Progenitor cell of endocrine pancreas (in vitro differentiated cells): ENCODE measurements around the gene SRRM2. TPM values are rescaled to one million over a fixed set of nuclear protein-coding genes. Genes with fewer than 3 reads are reported as not detected.

ENCODE experiments used
- DNase-seq: peaks from one replicate; pipeline ENCODE4 v3.0.0; 2021; ENCODE audit warnings: low spot score; ENCODE audit not compliant: unreplicated experiment
- H3K27ac Mint-ChIP-seq: 2 replicates; pipeline ENCODE4 v1.8.0; 2021; ENCODE audit warnings: mild to moderate bottlenecking, moderate library complexity, mixed read lengths
- H3K27me3 Mint-ChIP-seq: 2 replicates; pipeline ENCODE4 v1.8.0; 2021; ENCODE audit warnings: mixed read lengths
- H3K36me3 Mint-ChIP-seq: 2 replicates; pipeline ENCODE4 v1.8.0; 2022; ENCODE audit warnings: mixed read lengths; ENCODE audit not compliant: insufficient read depth
- H3K4me1 Mint-ChIP-seq: 2 replicates; pipeline ENCODE4 v1.8.0; 2021; ENCODE audit warnings: low read depth, mixed read lengths
- H3K4me3 Mint-ChIP-seq: 2 replicates; pipeline ENCODE4 v1.8.0; 2021; ENCODE audit warnings: low read depth, mild to moderate bottlenecking, moderate library complexity, mixed read lengths
- H3K9me3 Mint-ChIP-seq: 2 replicates; pipeline ENCODE4 v1.8.0; 2021; ENCODE audit warnings: low read depth, mixed read lengths
- long read RNA-seq: library from polyadenylated mRNA; unstranded; transcript quantifications from one replicate; pipeline ENCODE4 v2.0.0, GENCODE V29; 2020
- total RNA-seq: library from RNA; stranded (reverse); gene quantifications from 2 replicates; pipeline ENCODE4 v1.2.1, GENCODE V29; 2021
- TF ChIP-seq, protein P1 (sequence below): fragments of 200-600 bp; sonication (generic); IDR thresholded peaks from one replicate; pipeline ENCODE4 v1.5.0; 2021; ENCODE audit warnings: antibody characterized with exemption, mild to moderate bottlenecking; ENCODE audit not compliant: unreplicated experiment

SRRM2 gene
- total RNA-seq: 817 and 838 TPM in 2 replicates
- long read RNA-seq, partial matches to known transcripts: 1 of 33 reads
- long read RNA-seq, other reads (novel, unspliced or antisense): 31 of 33 reads

DNA sequence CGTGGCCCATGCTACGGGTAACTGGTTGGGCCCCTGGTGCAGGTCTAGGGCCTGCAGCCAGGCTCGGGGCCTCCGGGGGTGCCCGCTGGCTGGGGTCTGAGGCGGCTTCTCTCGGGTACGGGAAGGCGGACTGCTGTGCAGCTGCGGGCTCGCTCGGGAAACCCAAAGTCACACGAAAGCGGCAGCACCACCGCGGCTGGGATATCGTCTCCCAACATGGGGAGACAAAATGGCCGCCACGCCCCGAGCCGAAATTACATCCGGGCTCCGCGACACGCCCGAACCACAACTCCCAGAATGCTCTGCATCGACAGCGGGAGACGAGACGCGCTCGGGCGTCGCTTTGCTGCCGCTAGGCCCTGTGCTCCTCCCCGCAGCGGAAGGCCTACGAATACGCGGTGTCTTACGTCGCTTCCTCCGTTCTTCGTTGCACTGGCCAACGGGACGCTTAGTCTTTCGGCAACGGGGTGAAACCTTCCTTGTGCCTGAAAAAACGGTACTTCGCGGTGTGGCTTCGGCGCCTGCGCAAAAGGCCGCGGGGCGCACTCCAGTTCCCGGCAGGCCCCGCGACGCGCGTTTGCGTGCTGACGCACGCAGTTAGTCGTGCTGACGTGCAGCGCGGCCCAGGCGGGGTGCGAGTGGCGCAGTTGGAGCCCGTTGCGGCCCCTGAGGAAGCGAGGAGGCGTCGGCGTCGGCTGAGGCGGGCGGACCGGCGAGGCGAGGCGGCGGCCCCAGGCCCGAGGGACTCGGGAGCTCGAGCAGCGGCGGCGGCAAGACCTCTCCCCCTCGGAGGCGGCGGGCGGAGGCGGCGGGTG, at the start of gene SRRM2:
SRRM2 (plus strand) TSS at position 604 of the 815 bp plus-strand sequence. CDS start 3,727 bp downstream, outside the sequence.
- no peaks in the 10 kb centered on the region for H3K9me3 Mint-ChIP-seq
- peaks cover 15% of the 10 kb centered on the region for H3K36me3 Mint-ChIP-seq
- TF ChIP-seq, protein P1, sequence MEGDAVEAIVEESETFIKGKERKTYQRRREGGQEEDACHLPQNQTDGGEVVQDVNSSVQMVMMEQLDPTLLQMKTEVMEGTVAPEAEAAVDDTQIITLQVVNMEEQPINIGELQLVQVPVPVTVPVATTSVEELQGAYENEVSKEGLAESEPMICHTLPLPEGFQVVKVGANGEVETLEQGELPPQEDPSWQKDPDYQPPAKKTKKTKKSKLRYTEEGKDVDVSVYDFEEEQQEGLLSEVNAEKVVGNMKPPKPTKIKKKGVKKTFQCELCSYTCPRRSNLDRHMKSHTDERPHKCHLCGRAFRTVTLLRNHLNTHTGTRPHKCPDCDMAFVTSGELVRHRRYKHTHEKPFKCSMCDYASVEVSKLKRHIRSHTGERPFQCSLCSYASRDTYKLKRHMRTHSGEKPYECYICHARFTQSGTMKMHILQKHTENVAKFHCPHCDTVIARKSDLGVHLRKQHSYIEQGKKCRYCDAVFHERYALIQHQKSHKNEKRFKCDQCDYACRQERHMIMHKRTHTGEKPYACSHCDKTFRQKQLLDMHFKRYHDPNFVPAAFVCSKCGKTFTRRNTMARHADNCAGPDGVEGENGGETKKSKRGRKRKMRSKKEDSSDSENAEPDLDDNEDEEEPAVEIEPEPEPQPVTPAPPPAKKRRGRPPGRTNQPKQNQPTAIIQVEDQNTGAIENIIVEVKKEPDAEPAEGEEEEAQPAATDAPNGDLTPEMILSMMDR: no peak
- peaks cover 42% of the 10 kb centered on the region for H3K4me1 Mint-ChIP-seq
- H3K4me3 Mint-ChIP-seq: peak within 1 kb of the TSS; percentile 93
- no peaks in the 10 kb centered on the region for H3K27me3 Mint-ChIP-seq
- DNase-seq: peak; percentile 84
- peak within 1 kb of the TSS; percentile 100 for H3K27ac Mint-ChIP-seq

DNA sequence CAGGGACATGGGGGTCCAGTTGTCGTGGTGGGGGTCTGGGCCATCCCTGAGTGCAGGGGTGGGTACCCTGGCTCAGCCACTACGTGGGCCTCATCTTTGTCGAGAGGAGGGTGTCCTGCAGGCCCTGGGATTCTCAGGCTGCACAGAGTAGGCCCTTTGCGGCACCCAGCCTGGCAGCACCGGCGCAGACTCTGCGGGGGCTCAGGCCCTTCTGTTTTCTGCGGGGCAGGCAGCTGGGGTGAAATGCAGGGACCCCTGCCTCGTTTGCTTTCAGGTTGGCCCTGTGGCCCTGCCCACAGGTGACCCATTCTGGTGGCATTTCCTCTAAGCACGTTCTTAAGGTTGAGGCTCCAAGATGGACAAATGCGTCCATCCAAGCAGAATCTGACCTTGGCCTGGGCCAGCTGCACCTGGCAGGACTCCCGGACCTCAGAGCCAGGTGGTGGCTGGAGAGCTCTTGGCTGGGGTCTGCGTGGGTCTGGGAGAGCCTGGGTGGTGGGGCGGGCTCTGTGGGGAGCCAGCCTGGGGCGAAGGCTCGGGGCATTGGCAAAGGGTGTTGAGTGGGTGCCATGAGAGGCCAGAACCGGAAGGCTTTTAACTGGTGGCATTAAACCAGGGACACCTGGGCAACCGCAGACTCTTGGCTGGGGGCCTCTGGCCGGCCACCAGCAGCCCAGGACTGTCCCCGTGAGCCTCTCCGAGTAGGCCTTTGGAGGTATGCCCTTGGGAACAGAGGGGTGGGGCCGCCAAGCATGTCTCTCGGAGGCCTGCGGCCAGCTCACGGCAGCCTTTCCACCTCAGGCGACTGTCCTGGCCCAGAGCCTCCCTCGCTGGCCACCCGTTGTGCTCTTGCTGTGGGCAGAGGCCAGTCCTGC, 49.3 kb upstream of the SRRM2 start:
- no peaks in the 10 kb centered on the region for H3K27me3 Mint-ChIP-seq
- DNase-seq: no peak
- H3K9me3 Mint-ChIP-seq: no peaks in the 10 kb centered on the region
- TF ChIP-seq, protein P1: no peak
- H3K36me3 Mint-ChIP-seq: no peaks in the 10 kb centered on the region
- H3K4me1 Mint-ChIP-seq: no peaks in the 10 kb centered on the region
- H3K4me3 Mint-ChIP-seq: no peak overlapping the region
- no peak overlapping the region for H3K27ac Mint-ChIP-seq

DNA sequence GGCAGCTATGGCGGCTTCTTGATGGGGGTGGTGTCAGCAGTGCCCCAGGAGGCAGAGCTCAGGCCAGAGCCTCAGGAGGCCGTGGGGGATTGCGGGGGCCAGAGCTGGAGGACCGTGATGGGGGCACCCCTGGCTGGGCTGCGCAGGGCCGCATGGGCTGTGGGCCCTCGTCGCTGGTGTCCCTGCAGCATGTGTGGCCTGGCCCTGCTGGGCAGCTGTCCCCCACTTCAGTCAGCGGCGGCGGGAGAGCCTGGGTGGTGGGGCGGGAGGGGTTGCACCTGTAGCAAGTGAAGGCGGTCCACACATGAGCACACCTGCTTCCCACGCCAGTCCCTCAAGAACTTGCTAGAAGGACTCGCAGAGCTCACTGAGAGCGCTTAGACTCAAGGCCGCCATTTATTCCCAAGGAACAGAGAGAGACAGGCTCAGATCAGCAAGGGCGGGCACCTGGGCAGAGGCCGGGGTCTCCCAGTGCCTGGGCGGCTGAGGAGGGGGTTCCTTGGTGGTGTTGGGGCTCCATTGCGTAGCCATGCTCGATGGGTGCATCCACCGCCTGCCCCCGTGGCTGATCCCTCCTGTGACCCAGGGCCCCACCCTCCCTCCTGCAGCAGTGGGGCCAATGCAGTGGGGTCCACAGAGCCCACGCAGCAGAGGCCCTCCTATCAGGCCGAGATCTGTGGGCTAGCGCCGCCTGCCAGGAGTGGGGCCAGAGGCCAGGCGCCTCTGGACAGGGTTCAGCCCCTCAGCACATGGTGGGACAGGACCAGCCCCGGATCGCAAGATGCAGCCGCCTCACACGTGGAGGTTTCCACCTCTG, 48.1 kb upstream of the SRRM2 start:
- H3K4me3 Mint-ChIP-seq: no peak overlapping the region
- TF ChIP-seq, protein P1: no peak
- no peaks in the 10 kb centered on the region for H3K36me3 Mint-ChIP-seq
- no peak overlapping the region for H3K27ac Mint-ChIP-seq
- no peak for DNase-seq
- H3K9me3 Mint-ChIP-seq: no peaks in the 10 kb centered on the region
- H3K27me3 Mint-ChIP-seq: no peaks in the 10 kb centered on the region
- H3K4me1 Mint-ChIP-seq: no peaks in the 10 kb centered on the region

DNA sequence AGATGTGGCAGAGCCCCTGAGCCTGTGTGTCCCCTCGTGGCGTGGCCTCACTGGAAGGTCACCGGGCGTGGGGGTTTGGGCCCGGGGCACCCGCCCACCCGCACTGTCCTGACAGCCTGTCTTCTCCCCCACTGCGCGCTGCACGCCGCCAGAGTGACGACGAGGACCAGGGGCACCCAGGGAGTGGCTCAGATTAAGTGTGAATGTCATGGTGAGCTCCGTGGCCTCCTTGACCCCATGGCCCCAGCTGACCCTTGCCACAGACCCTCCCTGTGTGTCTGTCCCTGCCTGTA, 47.5 kb upstream of the SRRM2 start:
- no peaks in the 10 kb centered on the region for H3K27me3 Mint-ChIP-seq
- H3K9me3 Mint-ChIP-seq: no peaks in the 10 kb centered on the region
- no peaks in the 10 kb centered on the region for H3K4me1 Mint-ChIP-seq
- DNase-seq: no peak
- TF ChIP-seq, protein P1: no peak
- no peaks in the 10 kb centered on the region for H3K36me3 Mint-ChIP-seq
- H3K4me3 Mint-ChIP-seq: no peak overlapping the region
- H3K27ac Mint-ChIP-seq: no peak overlapping the region

DNA sequence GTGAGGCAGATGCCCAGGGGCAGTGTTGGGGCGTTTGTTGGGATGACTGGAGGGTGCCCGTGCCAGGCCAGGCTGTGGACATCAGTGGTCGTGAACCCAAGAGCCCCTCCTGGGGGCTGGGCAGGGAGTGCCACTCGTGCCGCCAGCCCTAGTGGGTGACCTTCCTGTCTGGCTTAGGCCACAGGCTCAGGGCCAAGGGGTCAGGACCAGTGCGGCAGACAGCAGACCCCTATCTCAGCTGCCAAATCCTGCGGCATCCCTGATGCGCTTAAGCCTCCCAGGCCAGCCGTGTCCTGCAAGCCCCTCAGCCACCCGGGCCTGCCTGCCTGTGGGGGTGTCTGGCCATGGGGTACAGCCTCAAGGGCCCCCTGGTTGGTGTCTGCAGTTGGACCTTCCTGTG, 47.1 kb upstream of the SRRM2 start:
- no peak for DNase-seq
- no peak overlapping the region for H3K4me3 Mint-ChIP-seq
- no peak overlapping the region for H3K27ac Mint-ChIP-seq
- no peaks in the 10 kb centered on the region for H3K4me1 Mint-ChIP-seq
- TF ChIP-seq, protein P1: no peak
- H3K36me3 Mint-ChIP-seq: no peaks in the 10 kb centered on the region
- no peaks in the 10 kb centered on the region for H3K9me3 Mint-ChIP-seq
- no peaks in the 10 kb centered on the region for H3K27me3 Mint-ChIP-seq
